DMS53 (cell line): ENCODE measurements around the gene SLC2A11.

Experiments
- DNase-seq: peaks from one replicate; lab custom pipeline; 2025; lab: John Stamatoyannopoulos, UW

Gene SLC2A11

DNA sequence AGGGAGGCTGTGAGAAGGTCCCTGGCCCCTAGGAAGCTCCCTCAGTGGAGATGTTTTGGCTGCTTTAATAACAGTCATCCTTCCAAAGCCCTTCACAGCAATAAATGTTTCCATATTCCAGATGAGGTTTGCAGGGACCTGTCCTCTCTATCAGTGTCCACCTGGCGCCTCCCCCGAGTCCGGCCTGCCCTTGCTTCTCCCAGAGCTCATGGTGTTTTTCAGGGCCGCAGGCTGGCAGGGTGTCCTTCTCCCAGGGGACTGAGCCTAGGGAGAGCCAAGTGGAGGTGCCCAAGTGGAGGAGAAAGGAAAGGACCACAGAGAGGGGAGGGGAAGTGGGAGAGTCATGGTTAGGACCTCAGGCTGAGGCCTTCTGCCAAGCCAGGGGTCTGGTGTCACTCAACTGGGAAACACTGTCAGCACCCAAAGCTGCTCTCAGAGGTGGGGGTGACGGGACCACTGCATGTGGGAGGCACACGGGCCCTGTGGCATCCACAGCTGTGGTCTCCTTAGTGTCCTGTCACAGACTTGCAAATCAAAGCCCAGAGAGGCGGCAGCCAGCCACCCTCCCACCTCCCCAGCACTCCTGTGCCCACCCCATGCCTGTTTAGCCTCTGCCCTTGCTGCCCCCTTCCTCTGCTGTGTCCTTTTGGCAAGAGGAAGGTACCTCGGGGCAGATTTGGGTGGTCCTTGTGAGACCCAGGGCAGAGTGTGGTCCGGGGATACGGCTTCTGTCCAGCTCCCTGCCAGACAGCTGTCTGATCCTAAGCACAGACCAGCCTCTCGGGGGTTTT, 25.3 kb upstream of the SLC2A11 start:
- no peak for DNase-seq

DNA sequence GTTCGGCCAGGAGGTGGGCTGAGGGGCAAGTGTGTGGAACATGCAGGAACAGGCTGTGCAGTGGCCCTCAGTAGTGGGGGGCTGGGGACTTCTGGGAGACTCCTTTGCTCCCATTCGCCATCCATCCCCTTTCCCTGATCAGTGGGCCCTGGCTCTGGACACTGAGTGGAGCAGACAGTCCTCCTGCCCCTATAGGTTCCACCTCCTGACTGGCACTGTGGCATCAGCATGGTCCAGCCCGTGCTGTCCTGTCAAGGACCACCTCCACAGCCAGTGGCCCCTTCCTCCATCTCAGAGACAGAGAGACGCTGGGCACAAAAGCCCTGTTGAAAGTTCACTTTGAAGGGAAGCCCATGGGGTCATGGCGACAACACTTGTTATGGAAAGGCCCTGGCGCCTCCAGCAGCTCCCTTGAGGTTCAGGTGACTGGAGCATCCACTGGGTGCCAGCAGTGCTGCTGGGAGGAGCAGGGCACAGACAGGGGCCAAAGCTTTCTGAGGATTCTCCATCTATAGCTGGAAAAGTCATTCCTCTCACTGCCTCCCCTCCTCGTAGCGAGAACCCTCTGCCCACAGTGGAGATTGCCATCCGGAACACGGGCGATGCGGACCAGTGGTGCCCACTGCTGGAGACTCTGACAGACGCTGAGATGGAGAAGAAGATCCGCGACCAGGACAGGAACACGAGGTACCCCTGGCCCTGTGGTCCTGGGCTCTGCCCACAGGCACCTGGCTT, 24.5 kb upstream of the SLC2A11 start:
- no peak for DNase-seq

- no peak for DNase-seq
Observed at GRCh38 chr22:23833911-23834317, 23.8 kb upstream of the SLC2A11 start.

GRCh38 chr22:23834406-23834792, 23.3 kb upstream of the SLC2A11 start:
- no peak for DNase-seq

- DNase-seq: no peak
Observed at GRCh38 chr22:23834793-23835483, 22.7 kb upstream of the SLC2A11 start.

DNA sequence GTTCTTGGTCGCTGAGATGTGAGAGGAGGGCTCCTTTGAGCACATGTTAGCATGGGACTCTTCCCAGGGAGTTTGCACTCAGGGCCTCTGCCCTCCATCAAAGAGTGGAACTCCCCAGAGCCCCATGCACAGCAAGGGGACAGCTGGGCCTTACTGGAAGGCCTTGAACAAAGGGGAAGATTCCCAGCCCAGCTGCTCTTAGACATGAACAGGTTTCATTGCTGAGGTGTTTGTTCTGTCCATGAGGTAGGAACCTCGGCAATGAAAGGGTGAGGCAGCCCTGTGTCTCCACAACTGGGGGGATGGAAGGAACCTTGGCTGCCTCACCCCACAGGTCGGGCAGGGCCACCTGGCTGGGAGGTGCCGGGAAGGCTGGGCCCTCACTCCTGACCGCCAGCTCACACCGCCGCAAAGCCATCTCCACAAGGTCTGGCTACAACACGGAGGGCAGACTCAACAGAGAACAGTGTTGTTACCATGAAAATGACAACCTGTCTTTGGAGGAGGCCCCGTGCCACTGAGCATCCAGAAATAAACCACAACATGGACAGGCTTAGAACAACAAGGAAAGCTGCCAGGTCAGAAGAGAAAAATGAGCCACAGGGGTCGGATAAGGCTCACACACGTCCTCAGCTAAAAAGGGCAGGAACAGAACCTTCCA, 22.1 kb upstream of the SLC2A11 start:
- no peak for DNase-seq

DNA sequence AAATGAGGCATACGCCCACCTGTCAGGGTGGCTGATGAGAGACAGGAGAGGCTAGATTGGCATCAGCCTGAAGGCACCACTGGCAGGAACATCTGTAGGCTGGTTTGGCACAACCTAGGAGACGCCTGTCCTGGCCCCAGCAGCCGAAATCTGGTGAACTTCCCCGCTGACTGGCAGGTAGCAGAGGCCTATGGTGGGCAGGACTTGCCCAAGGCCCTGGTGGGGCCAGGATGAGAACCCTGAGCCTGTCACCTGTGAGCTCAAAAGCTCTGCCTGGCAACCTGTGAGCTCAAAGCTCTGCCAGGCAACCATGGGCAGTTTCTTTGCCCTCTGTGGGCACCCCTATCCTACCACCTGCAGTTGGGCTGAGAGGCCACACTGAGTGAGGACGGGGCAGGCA, 21.4 kb upstream of the SLC2A11 start:
- no peak for DNase-seq

DNA sequence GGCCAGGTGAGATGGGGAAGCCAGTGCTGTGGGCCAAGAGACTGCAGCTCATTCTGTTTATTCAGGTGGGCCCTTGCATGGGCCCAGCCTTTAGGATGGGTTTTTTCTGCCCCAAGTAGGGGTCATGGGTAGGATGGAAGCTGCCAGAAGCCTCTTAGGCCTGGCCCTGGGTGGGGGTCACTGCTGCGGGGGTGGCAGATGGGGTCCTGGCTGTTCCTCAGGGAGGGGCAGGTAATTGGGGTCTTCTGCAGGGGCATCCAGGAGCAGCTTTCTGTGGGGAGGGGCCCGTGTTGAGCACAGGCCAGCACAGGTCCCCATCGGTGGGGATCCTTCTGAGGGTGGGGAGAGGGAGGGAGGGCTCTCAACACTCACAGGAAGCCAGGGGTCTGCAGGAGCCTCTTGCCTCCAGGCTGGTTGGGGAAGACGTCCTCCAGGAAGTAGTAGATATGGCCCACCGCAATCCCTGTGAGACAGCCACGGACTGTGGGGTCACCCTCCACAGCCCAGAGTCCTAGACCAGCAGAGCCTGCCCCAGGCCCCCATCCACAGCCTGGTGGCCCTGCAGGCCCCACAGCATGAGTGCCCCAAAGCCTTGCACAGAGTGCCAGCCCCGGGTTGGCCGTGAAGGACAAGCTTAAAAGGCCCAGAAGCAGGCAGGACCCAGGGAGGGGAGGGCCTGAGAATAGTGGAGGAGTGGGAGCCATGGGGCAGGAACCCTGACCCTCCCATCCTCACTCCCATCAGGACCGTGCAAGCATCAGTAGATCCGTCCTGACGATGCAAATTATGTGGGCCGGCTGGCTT, 20.8 kb upstream of the SLC2A11 start:
- no peak for DNase-seq

DNA sequence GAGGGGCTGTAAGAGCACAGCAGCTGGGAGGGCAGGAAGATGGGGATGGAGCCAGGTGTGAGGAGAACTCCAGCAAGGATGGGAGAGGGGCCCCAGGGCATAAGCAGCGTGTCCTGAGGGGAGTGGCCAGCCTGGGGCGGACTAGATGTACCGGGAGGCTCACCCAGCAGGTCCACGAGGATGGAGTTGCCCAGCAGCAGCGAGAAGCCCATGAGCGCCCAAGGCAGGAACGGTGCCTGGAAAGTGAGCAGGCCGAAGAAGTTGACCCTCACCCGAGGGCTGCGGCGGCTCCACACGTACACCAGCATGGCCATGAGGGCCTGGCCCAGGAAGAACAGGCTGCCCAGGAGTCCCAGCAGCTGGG, 20.2 kb upstream of the SLC2A11 start:
- peak; percentile 6 for DNase-seq

- DNase-seq: peak; percentile 30
Observed at GRCh38 chr22:23837911-23838680, 19.6 kb upstream of the SLC2A11 start.

DNA sequence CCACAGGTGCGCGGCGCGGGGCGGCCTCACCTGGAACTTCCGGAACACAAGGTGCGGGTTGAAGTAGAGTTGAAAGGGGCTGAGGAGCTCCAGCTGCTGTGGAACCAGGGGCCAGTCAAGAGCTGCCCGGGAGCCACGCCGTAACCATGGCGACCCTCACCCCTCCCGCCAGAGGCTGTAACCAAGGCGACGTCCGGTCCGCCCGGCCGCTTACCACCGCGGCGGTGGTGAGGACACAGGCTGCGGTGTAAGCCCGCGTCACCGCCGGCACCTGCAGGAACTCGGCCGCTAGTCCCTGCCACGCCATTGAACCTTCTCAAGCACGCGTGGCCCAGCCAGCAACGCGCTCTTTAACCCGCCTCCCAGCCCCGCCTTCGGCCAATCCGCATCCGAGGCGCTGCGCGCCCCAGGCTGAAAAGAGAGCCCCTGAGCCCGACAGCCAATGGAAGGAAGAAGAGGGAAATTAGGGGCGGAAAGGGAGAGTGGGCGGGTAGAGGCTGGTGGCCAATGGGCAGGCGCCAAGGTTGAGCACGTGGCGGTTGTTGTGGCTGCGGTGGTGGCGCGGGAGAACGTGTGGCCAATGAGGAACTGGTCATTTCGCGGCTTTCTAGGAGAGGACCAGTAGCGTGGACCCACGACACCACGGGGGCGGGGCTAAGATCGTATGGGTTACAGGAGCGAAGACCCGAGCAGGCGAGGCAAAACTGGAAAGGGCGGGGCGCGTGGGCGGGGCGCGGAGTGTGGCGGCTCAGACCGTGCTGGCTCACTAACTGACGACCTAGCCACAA, 18.8 kb upstream of the SLC2A11 start, which contains the start of gene DERL3:
Gene DERL3, minus strand, starts transcription at position 326 of the 788 bp plus-strand sequence. Its CDS starts 19 bp downstream, at position 307.
- peak; percentile 96 for DNase-seq

DNA sequence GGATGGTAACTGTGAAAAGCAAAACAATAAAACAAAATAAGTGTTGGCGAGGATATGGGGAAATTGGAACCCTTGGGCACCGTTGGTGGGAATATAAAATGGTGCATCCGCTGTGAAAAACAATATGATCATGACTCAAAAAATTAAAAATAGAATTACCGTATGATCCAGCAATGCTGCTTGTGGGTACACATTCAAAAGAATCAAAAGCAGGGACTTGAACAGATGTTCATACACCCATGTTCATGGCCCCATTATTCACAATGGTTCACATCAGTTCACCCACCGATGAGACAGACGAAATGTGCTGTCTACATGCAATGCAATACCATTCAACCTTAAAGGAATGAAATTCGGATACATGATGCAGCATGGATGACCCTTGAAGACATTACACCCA, 17.6 kb upstream of the SLC2A11 start:
- no peak for DNase-seq

DNA sequence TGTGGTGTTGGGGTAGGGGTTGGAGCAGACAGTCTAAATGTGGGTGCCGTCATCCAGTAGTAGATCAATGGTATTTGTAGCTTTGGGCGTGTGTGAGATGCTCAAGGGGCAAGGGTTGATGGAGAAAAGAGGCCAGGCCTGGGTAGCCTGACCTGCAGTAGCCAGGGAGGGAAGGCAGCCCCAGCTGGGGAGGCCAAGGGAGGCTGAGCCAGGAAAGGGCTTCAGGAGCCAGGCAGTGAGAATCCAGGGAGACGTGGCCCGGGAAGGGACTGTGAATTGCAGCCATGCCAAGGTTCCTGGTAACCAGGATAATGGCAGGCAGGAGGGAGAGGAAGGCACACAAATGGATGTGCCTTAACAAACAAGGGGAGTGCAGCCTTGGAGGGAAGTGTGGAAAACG, 16.4 kb upstream of the SLC2A11 start:
- no peak for DNase-seq

GRCh38 chr22:23841736-23842445, 15.8 kb upstream of the SLC2A11 start:
- DNase-seq: no peak

GRCh38 chr22:23842599-23842998, 15.1 kb upstream of the SLC2A11 start:
- DNase-seq: no peak

DNA sequence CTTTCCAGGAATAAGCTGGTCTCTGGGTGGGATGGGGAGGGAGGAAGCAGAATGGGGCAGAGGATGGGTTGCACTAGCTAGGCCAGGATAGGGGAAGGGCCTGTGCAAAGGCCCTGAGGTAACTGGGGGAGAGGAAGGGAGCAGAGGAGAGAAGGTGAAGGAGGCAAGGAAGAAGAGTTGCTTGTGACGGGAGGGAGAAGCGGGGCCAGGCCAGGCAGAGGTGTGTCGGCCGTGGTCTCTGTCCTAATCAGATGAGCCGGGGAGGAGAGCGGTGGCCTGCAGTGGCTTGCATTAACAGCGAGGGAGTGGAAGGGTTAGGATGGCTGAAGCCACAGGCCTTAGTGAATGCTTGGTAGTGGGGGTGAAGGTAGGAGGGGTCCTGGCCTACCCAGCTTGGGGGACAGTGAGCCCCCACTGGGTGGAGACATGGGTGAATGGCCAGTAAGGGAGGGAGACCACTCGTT, 12.9 kb upstream of the SLC2A11 start:
- DNase-seq: no peak

DNA sequence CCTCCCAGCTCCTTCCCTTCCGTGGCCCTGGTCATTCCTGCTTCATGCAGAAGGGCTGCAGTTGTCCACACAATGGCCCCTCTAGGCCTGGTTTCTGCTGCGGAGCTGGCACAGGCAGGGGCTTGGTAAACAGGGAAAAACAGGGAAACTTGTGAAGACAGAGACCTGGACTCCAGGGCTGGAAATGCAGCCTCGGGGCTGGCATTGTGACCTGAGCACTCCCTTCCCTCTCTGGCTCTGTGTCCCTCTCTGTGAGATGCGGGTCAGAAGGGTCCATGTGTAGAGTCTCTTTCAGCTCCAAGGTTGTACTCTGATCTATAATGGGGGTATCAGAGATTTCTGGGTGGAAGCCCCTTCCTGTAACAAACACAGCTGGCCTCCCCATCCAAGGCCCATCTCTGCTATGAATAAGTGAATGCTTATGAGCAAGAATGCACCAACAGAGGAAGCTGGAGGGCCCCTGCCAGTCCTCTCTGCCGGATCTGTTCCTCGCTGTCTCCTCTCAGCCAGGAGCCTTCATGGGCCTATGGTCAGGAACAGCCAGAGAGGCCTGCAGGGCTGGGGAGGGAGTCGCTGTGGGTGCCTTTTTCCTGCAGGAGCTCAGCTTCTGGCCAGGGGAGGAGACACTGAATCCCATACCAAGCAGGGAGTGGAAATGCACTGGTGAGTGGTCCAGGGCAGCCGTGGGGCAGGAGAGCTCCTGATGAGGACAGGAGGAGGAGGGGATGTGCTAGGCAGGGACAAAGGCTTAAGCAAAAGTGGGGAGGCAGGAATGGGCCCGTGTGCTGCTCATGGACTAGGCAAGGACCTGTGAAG, 12.2 kb upstream of the SLC2A11 start:
- DNase-seq: no peak

- DNase-seq: no peak
Observed at GRCh38 chr22:23846081-23846469, 11.6 kb upstream of the SLC2A11 start.
